GM19099 (cell line): ENCODE measurements around the gene BABAM2.

Experiments used
- POLR2A ChIP-seq: IDR thresholded peaks from 3 replicates; pipeline ENCODE4 v1.6.1; 2011; ENCODE audit warnings: low read depth; ENCODE audit not compliant: insufficient read length; ENCODE audit errors: extremely low read depth

The BABAM2 gene

DNA sequence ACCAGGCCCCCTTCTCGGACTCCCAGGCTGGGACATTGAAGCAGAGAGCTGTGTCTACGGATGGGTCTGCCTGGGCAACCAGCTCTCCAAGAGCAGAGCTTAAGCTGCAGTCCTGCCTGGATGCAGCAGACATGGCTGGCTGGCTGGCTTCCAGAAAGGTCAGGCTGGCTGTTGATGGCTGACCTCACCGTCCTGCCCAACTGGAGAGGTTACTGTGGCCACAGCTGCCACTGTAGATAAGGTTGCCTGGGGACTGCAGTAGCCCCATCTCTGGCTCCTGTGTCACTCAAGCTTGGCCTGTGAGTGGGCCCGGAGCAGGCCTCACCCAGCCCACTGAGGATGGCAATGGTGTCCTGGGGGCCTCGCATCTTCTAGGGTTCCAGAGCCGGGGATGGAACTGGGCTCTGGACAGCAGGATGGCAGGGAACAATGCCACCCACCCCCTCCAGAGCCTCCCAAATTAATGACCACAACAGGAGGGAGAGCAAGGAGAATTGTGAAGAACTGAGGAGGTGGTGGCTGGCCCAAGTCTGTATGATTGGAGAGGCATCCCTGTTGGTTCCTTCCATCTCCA is 465.1 kb downstream of the BABAM2 start:
- TF ChIP-seq POLR2A: no peak

DNA sequence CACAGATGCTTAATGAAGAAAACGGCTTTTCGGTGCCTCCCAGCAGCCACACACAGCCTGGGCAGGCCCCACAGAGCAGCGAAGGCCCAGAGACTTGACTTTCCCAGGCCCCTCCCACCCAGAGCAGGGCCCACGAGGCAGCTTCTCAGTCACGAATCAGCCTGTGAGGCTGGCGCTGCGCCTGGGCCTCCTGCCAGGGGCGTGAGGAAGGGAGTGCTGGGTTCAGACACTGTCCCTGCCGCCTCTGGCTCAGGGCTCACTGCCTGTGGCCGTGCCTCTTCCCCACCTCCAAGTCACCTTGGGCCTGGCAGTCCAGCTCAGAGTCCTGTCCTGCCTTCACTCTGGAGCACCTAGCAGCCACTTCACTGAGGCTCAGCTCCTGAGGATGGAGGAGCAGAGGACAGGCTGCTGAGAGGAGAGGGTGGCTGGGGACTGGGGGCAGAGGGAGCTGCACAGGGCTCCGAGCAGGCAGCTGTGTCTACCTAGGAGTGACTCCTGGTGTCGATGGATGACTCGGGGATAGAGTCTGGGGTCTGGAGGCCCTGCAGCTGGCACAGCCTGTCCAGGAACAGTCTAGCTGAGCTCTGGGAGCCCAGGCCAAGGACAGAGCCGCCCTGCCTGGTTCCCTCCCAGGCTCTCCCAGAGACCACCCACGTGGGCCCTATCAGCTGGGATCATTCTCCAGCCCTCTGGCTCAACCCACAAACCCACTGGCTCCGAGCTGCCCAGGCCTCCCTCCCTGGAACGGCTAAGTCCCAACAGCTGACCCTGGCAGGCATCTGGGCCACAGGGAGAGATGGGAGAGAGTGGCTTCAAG is 465.8 kb downstream of the BABAM2 start:
- no peak for TF ChIP-seq POLR2A

DNA sequence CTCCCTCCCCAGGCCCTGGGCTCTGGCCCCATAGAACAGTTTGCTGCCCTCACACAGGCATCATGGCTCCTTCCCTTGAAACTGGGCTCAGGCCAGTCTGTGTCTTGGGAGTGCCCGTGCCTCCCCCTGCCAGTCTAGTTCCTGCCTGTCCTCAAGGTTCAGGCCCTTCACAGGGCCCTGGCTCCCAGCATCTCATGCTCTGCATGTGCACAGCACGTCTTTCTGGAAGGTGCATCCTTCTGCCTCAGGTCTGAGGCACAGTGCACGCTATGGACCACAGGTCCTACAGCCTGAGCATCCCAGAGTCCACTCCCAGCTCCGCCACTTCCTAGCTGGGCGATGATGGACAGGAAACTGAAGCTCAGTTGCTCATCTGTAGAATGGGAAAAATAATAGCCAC is 466.5 kb downstream of the BABAM2 start:
- TF ChIP-seq POLR2A: no peak

DNA sequence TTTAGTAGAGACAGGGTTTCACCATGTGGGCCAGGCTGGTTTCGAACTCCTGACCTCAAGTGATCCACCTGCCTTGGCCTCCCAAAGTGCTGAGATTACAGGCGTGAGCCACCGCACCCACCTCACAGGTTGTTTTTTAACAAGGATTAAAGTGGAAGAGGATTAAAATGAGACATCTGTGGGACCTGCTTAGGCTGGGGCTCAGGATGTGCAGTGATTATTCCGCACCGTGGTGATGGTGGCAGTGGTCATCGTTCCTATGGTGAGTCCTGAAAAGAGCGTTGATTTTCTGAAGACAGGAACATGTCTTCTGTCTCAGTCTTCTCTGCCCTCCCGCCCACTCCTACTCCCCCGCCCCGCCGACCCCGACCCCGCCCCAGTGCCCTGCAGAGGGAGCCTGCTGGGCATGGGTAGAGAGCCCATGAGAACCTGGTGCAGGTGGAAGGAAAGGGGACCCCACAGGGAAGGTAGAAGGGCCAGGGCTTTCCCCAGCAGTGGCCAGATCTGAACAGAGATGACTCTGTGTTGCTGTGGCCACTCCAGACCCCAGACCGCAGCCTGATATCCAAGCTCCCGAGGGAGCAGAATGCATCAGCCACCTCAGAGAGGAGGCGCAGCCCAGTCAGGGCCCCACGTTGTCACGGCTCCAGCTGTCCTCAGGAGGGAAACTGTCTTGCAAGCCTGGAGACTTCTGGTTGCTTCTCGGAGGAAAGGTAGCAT is 467.6 kb downstream of the BABAM2 start:
- no peak for TF ChIP-seq POLR2A

DNA sequence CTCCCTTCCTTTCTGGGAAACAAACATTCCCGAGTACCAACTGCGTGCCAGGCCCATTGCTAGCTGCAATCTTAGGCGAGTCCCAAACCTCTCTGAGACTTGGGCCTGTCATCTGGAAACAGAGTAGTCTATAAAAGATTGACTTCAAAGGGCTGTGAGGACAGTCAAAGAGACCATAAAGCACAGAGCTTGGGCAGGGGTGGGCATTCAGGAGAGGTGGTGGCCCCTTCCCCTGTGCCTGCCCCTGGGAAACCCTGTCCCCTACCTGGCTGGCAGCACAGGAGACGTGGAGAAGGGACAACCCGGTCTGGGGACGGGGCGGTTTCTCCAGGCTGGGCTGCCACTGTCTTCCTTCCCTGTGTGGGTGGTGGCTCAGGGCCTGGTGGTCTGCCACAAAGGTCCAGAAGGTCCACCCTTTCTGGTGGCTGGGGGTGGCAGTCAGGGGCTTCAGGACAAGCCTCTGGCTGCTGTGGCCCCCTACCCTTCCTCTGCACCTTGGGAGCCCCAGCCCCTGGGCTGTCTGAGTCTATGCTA is 468.2 kb downstream of the BABAM2 start:
- TF ChIP-seq POLR2A: no peak

DNA sequence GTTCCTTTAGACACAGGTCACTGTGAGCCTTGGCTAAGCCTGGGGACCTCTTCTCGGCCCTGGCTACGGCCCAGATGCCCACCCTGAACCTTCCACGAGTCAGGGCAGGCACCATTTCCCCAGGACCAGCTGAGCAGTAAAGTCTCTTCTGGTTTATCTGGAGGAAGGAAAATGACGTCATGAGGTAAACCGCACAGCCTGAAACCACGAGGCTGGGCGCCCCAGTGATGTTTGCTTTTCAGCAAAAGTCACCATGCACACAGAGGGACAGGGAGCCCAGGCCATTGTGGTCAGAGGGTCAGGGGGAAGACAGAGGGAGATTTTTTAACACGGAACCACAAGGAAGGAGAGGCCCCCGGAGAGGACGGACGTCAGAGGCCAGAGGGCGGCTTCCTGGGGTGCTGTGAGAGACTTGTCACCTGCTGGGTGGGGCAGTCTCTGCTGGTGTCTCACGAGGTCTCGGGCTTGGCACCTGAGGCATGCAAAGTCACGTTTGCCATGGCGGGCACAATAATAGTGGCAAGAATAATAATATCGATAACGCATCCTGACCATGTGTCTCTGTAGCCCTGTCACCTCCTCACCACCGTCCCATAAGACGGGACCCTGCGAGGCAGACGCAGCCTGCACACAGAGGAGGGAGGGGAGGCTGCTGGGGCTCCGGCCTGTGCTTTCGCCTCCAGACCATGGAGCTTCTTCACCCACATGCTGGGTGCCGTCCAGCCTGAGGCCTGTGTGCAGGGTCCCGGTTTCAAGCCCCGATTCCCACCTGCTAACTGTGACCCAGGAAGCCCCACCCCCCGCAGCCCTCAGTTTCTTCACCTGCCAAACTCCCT is 468.9 kb downstream of the BABAM2 start:
- TF ChIP-seq POLR2A: no peak

DNA sequence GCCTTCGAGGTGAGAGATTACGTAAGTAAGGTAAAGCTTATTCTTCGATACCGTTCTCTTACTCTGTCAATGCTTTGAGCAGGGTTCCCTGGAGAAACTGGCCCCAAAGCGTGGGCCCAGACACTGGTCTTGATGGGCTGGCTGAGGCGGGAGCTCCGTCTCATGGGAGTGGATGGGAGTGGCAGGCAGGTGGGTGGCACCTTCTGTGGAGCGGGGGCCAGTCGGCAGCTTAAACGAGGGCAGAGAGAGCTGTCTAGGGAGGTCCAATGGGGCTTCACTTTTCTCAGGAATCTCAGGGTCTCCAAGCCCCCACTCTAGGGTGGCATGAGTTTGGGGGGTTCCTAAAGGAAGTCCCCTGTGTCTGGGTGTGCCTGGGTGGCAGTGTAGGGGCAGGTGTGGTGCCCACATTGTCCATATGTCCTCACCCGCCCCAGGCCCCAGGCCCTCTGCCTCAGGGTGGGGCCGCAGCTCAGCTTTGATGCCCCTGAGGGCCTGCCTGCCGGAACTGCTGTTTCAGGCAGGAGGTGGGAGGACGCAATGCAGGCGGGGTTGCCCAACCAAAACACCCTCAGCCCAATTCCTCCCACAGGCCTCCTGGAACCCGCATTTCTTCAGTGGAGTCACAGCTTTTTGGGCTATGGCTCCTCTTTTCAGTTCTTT is 469.7 kb downstream of the BABAM2 start:
- TF ChIP-seq POLR2A: no peak

DNA sequence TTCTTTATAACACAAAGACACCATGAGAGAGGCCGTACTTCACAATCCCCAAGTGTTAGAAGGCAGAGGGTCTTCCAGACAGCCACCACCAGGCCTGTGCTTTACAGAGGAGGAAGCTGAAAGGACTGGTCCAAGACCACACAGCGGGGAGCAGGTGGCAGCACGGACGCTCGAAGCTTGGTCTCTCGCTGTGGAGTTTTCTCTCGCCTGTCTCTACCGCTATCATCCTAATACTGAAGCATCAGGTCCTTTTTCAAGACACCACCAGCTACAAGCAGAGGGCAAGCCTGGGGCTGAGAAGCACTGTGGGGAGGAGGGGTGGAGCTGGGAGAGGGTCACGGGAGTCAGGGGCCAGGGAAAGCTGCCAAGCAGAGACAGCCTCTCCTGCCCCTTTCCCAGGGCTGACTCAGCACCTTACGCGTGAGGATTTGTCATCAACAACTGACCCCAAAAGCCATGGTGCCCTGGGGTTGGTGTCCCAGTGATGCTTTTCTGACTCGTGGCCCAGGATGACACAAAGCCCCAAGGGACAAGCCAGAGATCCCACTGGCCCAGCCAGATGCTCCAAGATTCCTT is 470.3 kb downstream of the BABAM2 start:
- TF ChIP-seq POLR2A: no peak

DNA sequence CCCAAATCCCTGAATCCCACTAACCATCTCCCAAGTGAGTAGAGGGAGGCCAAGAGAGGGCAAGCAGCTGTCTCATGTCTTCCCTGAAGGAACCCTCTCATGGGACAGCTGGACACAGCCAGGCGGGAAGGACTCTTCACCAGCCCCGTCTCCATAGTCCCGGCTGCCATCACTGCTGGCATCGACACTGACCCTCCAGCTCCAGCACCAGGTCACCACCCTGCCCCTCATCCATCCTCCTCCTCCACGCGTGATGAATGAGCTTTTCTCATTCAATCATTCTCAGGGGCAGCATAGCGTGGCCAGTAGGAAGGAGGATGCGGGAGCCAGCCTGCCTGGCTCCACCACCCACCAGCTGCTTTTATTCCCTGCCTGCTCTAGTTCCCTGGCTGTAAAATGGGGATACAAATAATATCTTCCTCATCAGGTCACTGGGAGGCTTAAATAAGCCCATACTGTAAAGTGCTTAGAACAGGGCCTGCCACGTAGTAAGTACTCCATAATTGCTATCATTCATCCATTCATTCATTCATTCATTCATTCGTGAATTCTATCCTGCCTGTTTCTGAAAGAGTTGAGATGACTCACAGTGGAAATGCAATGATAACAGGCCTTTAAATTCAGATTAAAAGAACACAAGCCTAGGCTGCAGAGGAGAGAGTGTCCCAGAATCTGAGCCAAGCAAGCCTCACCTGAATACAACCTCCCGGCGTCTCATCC is 471.6 kb downstream of the BABAM2 start:
- no peak for TF ChIP-seq POLR2A

DNA sequence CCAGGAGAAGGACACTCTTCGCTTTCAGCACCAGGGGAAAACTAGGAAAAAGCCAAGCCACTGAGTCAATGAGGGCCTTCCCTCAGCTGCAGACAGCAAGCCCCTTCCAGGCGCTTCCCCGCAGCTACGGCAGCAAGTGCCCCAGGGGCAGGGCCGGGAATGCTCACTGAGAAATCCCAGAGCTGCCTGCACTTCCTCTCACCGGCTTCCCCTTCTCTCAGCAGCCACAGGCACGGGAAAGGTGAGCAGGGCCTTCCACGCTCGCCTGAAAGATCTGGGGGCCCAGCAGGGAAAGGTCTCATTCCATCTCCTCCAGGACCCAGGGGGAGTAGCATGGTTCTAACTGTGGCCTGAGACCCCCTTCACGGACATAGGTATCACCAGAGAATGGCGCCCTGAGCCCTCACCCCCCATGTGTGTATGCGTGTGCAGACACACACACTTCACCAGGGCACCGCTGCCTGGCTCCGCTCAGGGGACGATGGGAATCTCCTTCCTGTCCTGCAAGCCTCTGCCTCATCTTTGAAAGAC is 472.5 kb downstream of the BABAM2 start:
- TF ChIP-seq POLR2A: no peak

DNA sequence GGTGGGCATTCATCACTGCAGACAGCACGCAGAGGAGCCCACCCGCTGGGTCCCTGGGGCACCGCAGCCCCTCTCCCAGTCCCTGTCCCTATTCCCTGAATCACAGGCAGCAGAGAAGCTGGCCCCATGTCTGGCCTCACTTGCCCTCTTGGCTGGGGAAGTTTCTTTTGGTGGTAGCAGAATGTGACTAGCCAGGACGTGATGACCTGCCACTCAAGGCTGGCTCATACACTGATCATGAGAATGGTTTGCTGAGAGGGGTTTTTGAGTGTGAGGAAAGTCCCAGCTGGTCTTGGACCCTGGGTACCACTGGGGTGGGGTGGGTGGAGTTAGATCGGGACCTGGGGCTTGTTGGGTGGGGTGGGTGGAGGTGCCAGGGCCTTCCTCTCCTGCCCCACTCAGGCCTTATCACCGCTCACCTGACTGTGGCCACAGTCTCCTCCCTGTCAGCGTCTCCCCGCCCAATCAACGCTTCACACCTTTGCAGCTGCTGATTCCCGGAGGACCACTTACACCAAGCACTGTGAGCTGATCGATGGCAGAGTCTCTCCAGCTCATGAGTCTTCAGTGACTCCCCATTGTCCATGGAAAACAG is 473.3 kb downstream of the BABAM2 start:
- no peak for TF ChIP-seq POLR2A

DNA sequence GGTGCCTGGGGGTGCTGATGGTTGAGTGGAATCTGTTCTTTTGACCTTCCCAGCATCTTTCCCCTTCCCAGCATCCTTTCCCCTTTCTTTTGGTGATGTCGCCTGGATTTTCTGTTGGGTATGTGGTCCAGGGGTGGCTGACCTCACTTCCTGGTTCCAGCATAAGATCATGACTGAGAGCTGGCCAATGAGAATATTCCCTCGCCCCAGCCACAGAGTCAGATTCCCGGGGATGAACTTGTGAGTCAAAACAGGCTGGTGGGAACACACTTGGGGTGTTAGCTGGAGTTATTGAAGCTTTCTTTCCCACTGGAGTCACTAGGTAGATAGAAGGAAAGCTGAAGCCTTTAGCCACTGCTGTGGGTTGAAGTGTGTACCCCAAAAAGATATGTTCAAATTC is 474.1 kb downstream of the BABAM2 start:
- no peak for TF ChIP-seq POLR2A

DNA sequence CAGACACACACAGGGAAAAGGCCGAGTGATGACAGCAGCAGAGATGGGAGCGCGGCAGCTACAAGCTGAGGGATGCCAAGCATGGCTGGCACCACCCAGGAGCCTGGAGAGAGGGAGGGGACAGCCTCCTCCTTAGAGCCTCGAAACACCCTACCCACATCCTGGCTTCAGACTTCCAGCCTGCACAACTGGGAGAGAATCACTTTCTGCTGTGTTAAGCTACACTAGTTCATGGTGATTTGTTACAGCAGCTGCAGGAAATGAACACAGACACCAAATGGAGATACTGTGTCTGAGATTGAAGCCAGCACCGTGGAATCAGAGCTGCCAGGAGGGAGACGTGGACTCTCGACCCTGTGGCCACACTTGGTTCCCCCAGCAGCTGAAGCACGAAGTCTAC is 474.6 kb downstream of the BABAM2 start:
- no peak for TF ChIP-seq POLR2A
